GM12878 (cell line): Measurements from ENCODE around the gene TMEM131L. TPM values are rescaled to one million over a fixed set of nuclear protein-coding genes. Genes with fewer than 3 reads are reported as not detected.

Source experiments
- BCL3 ChIP-seq: IDR thresholded peaks from 2 replicates; pipeline ENCODE4 v1.6.1; 2011; ENCODE audit warnings: borderline replicate concordance, low read depth, mild to moderate bottlenecking, moderate library complexity, low read length; ENCODE audit not compliant: insufficient read depth, poor library complexity, severe bottlenecking
- EP300 ChIP-seq, 2 experiments: fragments of 150-350 bp in 1 of 2; IDR thresholded peaks; 2 replicates each; pipeline ENCODE4 v1.6.1; 2011 to 2012; ENCODE audit warnings: low read depth in 2 of 2, low read length in 2 of 2, borderline replicate concordance in 1 of 2, improper control_type of control experiment in 1 of 2, inconsistent platforms in 1 of 2; ENCODE audit not compliant: control insufficient read depth in 1 of 2
- EZH2 ChIP-seq: IDR thresholded peaks from 2 replicates; pipeline ENCODE4 v1.6.1; 2012; ENCODE audit warnings: low read depth, mild to moderate bottlenecking, control low read depth, inconsistent platforms, low read length, borderline replicate concordance; ENCODE audit not compliant: control insufficient read depth
- HDAC6 ChIP-seq: fragments of 200-600 bp; sonication (generic); IDR thresholded peaks from one replicate; pipeline ENCODE4 v1.8.0; 2017; ENCODE audit warnings: antibody characterized with exemption; ENCODE audit not compliant: unreplicated experiment
- LARP7 ChIP-seq: fragments of 450-650 bp; IDR thresholded peaks from 2 replicates; pipeline ENCODE4 v1.6.1; 2017; ENCODE audit warnings: mild to moderate bottlenecking
- MEF2A ChIP-seq: IDR thresholded peaks from 2 replicates; pipeline ENCODE4 v1.6.1; 2011; ENCODE audit warnings: low read depth, mild to moderate bottlenecking, low read length, moderate library complexity; ENCODE audit not compliant: insufficient read depth
- MLLT1 ChIP-seq: fragments of 450-650 bp; IDR thresholded peaks from 2 replicates; pipeline ENCODE4 v1.6.1; 2016; ENCODE audit warnings: mild to moderate bottlenecking
- PRDM15 ChIP-seq: fragments of 450-650 bp; formaldehyde crosslinking; IDR thresholded peaks from 2 replicates; pipeline ENCODE4 v1.4.0; 2020; ENCODE audit warnings: mild to moderate bottlenecking, moderate library complexity
- ZBTB4 ChIP-seq: fragments of 450-650 bp; formaldehyde crosslinking; IDR thresholded peaks from 2 replicates; pipeline ENCODE4 v1.4.0; 2022; ENCODE audit warnings: mild to moderate bottlenecking, moderate library complexity
- ZNF207 ChIP-seq: fragments of 450-650 bp; IDR thresholded peaks from 2 replicates; pipeline ENCODE4 v1.6.1; 2014; ENCODE audit warnings: antibody characterized with exemption, mild to moderate bottlenecking, borderline replicate concordance
- polyA plus RNA-seq, 11 experiments: library from polyadenylated mRNA; depleted of rRNA in 4 of 11; unstranded in 6 of 11; stranded (reverse) in 5 of 11; fragments of >200 nt; fragmentation: Nextera tagmentation in 4 of 11; fragmentation: Illumina TruSeq in 1 of 11; extraction: Ambion mirVana in 4 of 11; extraction: Trizol in 1 of 11; gene quantifications; 1 replicate in 1 of 11; 2 replicates in 10 of 11; pipeline versions ENCODE4 v1.2.1 to v1.2.3, GENCODE V29; 2011 to 2016; ENCODE audit warnings: inconsistent platforms in 2 of 11, missing spikeins in 2 of 11, low read depth in 1 of 11
- total RNA-seq, 4 experiments: library from RNA; depleted of rRNA in 3 of 4; stranded (reverse); fragments of >200 nt in 3 of 4; fragmentation: Illumina TruSeq in 1 of 4; extraction: Trizol in 1 of 4; gene quantifications; 2 replicates each; pipeline versions ENCODE4 v1.2.1 to v1.2.3, GENCODE V29; 2013 to 2021

The TMEM131L gene
- total and polyA plus RNA-seq, 10 of the 15 experiments (the other 5 are each of a cell fraction or from before 2014, with no cell fraction given), result 8.5 to 101 (median 74.4) TPM

DNA sequence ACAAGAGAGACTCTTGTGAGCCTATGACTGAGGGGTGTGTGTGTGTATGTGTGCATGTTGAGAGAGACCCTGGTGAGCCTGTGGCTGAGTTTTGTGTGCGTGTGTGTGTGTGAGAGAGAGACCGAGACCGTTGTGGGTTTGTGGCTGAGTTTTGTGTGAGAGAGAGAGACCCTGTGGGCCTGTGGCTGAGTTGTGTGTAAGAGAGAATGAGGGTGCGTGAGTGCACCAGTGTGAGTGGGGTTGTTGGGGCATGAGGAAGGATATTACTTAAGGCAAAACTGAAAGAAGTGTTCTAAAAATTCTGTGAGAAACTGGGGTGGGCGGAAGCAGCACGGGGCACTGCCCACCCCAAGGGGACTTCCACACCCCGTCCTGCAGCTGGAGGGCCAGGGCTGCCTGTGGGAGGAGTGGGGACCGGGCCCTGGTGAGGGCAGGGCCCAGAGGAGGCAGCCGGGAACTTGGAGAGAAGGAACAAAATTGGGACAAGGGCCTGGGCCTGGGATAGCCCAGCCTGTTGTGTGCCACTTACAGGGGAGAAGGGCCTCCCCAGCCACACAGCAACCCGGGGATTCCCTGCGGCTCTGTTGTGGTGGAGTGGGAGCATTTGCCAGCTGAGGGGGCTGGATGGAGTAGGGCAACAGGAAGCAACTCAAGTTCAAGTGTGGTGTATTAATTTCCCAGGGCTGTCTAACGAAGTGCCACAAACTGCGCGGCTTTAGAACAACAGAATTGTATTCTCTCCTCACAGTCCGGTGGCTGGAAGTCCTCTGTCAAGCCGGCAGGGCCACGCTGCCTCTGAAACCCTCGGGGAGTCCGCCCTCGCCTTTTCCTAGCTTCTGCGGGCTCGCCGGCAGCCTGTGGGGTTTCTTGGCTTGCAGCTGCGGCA lies 22.1 kb downstream of the TMEM131L start (continued):
- TF ChIP-seq ZNF207 (peak; percentile 51; the same call in 1 of the 2 replicates), MEF2A (peak; percentile 79; the same call in 1 of the 2 replicates), EP300 (IDR thresholded peaks at IDR 0.05; ENCODE audit: borderline replicate concordance in 1 of 2, control insufficient read depth in 1 of 2, low read depth in 2 of 2, low read length in 2 of 2) (peak; percentile 32 to 66; a peak in 2 of 4 replicates), EZH2 (no peak), ZBTB4 (CRISPR knock-in tag) (no peak), MLLT1 (peak; percentile 99), PRDM15 (CRISPR knock-in tag) (no peak), LARP7 (no peak), BCL3 (peak; percentile 96), HDAC6 (no peak)
